NCI-H1092 treated with DMSO at 0.1 percent for 48 hours (cell line): ENCODE measurements around the gene TAGLN3.

Source experiments
- DNase-seq: peaks from one replicate; lab custom pipeline; 2025; lab: John Stamatoyannopoulos, UW

Gene TAGLN3

GRCh38 chr3:112048911-112049310 is 50.2 kb downstream of the TAGLN3 start:
- no peak for DNase-seq

- DNase-seq, result no peak
These were observed 54.5 kb downstream of the TAGLN3 start for GRCh38 chr3:112053229-112053628.

GRCh38 chr3:112056451-112056929 is 57.8 kb downstream of the TAGLN3 start:
- no peak for DNase-seq

GRCh38 chr3:112059497-112059896 is 60.8 kb downstream of the TAGLN3 start:
- no peak for DNase-seq

GRCh38 chr3:112061152-112061551 is 62.4 kb downstream of the TAGLN3 start:
- no peak for DNase-seq
